Astrocyte of the spinal cord (primary cell): Measurements from ENCODE around the gene DLX4.
A peak's percentile ranks its signal among the peaks of the same experiment; 100 is the strongest.

Experiments
- DNase-seq: peaks from one replicate; pipeline ENCODE4 v3.0.0; 2011; ENCODE audit warnings: low read depth, low spot score
- H3K4me3 ChIP-seq: 2 replicates; pipeline ENCODE4 v1.5.1; 2011; ENCODE audit warnings: low read depth, mild to moderate bottlenecking, low read length, moderate library complexity
- in situ Hi-C: cut with HindIII; loops from 2 replicates; pipeline ENCODE4 v1.10.0; 2017; ENCODE audit warnings: low sequenced_read_pairs
- TF ChIP-seq, protein P1 (sequence below): IDR thresholded peaks from 2 replicates; pipeline ENCODE4 v1.5.1; 2012; ENCODE audit warnings: low read depth, mild to moderate bottlenecking, low read length, inconsistent platforms

The DLX4 gene

DNA sequence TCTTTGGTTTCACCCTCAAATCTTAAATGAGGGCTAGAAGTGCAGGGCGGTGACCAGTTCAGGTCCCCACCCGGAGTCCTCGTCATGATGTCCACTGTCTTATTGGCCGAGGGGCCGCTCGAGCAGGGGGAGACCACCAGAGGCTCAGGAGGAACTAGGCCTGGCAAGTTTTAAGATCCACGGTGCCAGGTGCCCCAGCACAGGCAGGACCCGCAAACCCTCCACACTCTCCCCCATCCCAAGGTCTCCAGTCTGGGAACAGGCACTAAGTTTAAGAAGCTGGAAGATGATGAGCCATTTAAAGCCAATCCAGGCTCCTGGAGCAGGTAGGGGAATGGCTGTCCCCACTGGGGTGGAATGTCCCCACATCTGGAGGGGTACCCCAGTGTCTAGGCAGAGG, 21.9 kb downstream of the DLX4 start:
- H3K4me3 ChIP-seq = no peak overlapping the region
- no peak for DNase-seq
- TF ChIP-seq, protein P1, sequence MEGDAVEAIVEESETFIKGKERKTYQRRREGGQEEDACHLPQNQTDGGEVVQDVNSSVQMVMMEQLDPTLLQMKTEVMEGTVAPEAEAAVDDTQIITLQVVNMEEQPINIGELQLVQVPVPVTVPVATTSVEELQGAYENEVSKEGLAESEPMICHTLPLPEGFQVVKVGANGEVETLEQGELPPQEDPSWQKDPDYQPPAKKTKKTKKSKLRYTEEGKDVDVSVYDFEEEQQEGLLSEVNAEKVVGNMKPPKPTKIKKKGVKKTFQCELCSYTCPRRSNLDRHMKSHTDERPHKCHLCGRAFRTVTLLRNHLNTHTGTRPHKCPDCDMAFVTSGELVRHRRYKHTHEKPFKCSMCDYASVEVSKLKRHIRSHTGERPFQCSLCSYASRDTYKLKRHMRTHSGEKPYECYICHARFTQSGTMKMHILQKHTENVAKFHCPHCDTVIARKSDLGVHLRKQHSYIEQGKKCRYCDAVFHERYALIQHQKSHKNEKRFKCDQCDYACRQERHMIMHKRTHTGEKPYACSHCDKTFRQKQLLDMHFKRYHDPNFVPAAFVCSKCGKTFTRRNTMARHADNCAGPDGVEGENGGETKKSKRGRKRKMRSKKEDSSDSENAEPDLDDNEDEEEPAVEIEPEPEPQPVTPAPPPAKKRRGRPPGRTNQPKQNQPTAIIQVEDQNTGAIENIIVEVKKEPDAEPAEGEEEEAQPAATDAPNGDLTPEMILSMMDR = no peak
- in situ Hi-C loops = loop anchor here (10.0 kb wide), 1 partner anchor 76 kb away; no protein-coding TSS in a partner anchor

DNA sequence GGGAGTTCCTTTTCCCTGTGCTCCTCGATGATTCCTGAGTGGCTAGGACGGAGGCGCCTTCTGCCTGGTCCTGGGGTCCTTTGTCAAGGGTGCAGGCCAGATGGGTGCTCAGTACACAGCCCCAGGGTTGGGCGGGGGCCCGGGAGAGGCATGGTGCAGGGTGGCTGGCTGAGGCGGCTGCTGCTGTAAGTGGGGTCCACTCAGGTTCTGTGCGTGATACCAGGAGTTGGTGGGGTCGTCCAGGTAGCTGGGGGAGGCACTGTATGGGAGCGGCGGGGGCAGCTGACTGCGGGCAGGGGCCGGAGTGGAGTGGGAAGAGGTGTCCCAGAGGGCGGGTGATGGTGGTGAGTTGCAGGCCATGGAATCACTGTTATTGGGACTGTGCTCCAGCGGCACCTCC, 22.4 kb downstream of the DLX4 start:
- in situ Hi-C loops = loop anchor here (10.0 kb wide), 1 partner anchor 77 kb away; no protein-coding TSS in a partner anchor
- TF ChIP-seq, protein P1 = no peak
- no peak for DNase-seq
- H3K4me3 ChIP-seq = no peak overlapping the region

DNA sequence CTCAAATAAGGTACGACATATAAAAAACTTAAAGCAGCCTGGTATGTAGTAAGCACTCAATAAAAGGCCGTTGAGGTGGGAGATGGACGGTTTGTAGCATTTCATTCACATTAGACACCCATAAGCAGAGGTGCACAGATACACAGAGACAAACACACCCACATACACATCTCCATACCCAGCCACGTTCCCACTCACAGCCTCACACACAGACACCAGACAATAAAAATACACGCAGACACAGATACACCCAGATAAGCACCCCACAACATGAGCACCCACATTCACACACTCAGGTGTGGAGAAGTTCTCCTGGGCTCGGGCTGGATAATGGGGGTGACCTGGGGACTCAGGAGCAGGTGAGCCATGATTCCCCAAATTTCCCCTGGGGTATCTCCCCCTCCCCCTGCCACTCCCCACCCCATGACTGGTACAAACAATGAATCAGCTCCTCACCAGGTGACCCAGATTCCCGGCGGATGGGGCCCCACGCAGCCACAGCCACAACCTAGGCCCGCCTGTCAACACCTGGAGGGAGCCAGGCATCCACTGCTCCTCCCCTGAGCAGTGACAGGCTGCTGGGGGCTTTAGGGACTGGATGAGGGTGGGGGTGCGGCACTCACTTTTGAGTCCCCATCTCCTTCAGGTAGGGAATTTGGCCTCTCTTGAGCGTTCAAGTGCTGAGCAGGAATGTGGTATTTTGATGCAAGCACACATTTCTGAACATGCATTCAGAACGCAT, 23.4 kb downstream of the DLX4 start:
- DNase-seq = no peak
- in situ Hi-C loops = loop anchor here (10.0 kb wide), 1 partner anchor 78 kb away; no protein-coding TSS in a partner anchor
- no peak overlapping the region for H3K4me3 ChIP-seq
- TF ChIP-seq, protein P1 = no peak

DNA sequence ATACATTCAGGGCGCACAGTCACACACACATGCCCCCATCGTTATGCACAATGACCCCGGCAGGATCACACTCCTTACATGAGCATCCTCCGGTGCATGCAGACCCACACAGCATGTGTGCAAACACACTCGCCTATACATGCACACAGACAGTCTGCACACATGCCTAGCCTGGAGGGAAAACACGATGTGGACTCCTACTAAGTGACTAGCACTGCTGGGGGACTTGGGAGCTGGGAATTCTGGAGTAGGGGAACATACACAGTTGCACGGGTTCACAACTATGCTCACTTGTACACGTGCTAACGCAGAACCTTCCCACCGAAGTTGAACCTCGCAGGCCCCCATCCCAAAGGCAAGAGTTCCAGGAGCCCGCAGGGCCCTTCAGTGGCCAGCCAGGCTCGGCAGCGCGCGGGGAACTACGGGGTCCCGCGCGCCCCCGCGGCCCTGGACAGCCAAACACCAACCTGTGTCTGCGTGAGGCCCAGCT, 24.0 kb downstream of the DLX4 start:
- H3K4me3 ChIP-seq = no peak overlapping the region
- DNase-seq = no peak

DNA sequence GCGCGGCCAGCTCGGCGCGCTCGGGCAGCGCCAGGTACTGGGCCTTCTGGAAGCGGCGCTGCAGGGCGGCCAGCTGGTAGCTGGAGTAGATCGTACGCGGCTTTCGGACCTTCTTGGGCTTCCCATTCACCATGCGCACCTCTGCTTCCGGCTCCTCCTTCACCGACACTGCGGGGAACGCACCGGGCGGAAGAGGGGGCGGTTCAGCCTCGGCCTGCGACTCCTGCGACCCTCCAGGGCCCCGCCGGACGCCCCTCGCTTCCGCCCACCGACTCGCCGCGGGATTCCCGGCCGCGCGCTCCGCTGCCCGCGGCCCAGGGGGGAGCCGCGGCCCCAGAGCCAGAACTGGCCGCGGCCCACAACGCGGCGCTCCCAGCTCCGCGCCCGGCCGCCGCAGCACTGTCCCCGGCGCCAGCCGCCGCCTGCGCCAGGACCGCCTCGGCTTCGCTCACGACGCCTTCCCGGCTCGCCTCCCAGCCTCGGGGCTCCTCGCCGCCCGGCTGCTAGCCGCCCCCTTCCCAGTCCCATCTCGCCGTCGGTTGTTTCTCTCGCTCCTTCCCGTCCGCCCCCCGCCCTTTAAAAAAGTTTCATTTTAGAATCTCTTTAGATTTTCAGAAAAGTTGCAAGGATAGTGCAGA, 24.6 kb downstream of the DLX4 start:
- TF ChIP-seq, protein P1 = no peak
- in situ Hi-C loops = loop anchor here (10.0 kb wide), 1 partner anchor 79 kb away; no protein-coding TSS in a partner anchor
- DNase-seq = no peak
- H3K4me3 ChIP-seq = no peak overlapping the region

More for the DNA sequence above, 24.0 kb downstream of the DLX4 start:
- in situ Hi-C loops = loop anchor here (10.0 kb wide), 1 partner anchor 78 kb away; no protein-coding TSS in a partner anchor
- TF ChIP-seq, protein P1 = no peak

DNA sequence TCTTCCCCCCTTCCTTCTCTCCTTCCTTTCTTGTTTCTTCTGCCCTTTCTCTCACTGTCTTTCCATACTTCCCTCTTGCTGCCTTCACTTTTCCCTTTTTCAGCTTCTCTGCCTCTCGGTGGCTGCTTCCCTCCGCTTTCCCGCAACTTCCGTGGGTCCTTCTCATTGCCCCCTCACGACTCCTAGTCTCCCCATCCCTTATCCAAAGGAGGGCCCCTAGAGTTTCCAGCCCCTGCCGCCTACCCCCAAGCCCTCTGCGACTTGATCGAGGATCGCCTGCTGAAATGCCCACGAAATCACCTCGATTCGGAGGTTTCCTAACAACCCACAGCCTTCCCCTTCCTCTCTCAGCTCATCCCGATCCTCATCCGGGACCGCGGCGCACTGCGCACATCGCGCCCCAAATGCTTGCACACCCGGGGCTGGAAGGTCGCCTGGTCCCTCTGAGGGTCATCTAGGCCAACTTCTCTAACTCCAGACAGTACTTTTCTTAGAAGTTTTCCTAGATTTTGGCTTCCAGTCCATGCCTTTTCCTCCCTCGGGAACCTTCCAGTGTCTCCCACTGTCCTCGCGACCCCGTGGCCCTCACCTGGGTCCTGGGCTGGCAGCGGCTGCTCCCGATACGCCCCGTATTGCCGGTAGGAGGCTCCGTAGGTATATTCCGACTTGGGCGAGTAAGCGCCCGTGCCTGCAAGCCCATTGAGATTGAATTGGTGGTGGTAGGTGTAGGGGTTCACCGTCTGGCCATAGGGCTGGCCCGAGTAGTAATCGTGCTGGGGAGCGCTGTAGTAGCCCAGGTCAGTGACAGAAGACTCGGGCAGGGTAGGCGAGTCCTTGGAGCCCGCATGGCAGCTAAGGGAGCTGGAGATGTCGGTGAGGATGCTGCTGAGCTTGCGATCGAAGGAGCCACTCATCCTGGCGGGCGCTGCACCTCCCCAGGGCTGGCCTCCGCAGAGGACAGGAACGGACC, 25.4 kb downstream of the DLX4 start:
- H3K4me3 ChIP-seq = no peak overlapping the region
- DNase-seq = no peak
- TF ChIP-seq, protein P1 = peak; percentile 13
- in situ Hi-C loops = loop anchor here (10.0 kb wide), 1 partner anchor 80 kb away; no protein-coding TSS in a partner anchor
